KMS-11 (cell line): Measurements from ENCODE around the gene WNT3A.
A peak's percentile ranks its signal among the peaks of the same experiment; 100 is the strongest.

Experiments used
- H2AFZ ChIP-seq: fragments of 200-600 bp; sonication (generic); 2 replicates; pipeline ENCODE4 v1.6.1; 2016; ENCODE audit warnings: antibody characterized with exemption, mixed run types, low read depth
- H3K27ac ChIP-seq: fragments of 200-600 bp; sonication (generic); 2 replicates; pipeline ENCODE4 v1.6.1; 2016; ENCODE audit warnings: mild to moderate bottlenecking, mixed run types
- H3K27me3 ChIP-seq: fragments of 200-600 bp; sonication (generic); 2 replicates; pipeline ENCODE4 v1.6.1; 2017; ENCODE audit warnings: mild to moderate bottlenecking, low read depth, mixed run types, moderate library complexity; ENCODE audit not compliant: insufficient read depth
- H3K36me3 ChIP-seq: fragments of 200-600 bp; sonication (generic); 2 replicates; pipeline ENCODE4 v1.6.1; 2017; ENCODE audit warnings: mild to moderate bottlenecking, mixed run types; ENCODE audit not compliant: insufficient read depth
- H3K4me1 ChIP-seq: fragments of 200-600 bp; sonication (generic); 2 replicates; pipeline ENCODE4 v1.6.1; 2016; ENCODE audit warnings: mild to moderate bottlenecking, low read depth, mixed run types; ENCODE audit not compliant: poor library complexity, severe bottlenecking
- H3K4me2 ChIP-seq: fragments of 200-600 bp; sonication (generic); 2 replicates; pipeline ENCODE4 v1.7.0; 2016; ENCODE audit warnings: mild to moderate bottlenecking, mixed run types
- H3K4me3 ChIP-seq: fragments of 200-600 bp; sonication (generic); IDR thresholded peaks from 2 replicates; pipeline ENCODE4 v1.6.1; 2017; ENCODE audit warnings: low read depth, low read length, mixed read lengths; ENCODE audit not compliant: insufficient read depth
- H3K79me2 ChIP-seq: fragments of 200-600 bp; sonication (generic); 2 replicates; pipeline ENCODE4 v1.6.1; 2016; ENCODE audit warnings: low read depth, mixed run types; ENCODE audit not compliant: insufficient read depth
- H3K9ac ChIP-seq: fragments of 200-600 bp; sonication (generic); 2 replicates; pipeline ENCODE4 v1.6.1; 2016; ENCODE audit warnings: mild to moderate bottlenecking, mixed run types
- H4K20me1 ChIP-seq: fragments of 200-600 bp; sonication (generic); 2 replicates; pipeline ENCODE4 v1.6.1; 2016; ENCODE audit warnings: mild to moderate bottlenecking, mixed run types; ENCODE audit not compliant: insufficient read depth
- CTCF ChIP-seq: fragments of 200-600 bp; sonication (generic); conservative IDR thresholded peaks from 2 replicates; pipeline ENCODE4 v1.6.1; 2017; ENCODE audit warnings: low read depth, mild to moderate bottlenecking, antibody characterized with exemption, low read length, moderate library complexity, mixed read lengths

Gene WNT3A

GRCh38 chr1:227999056-227999930 is 7.5 kb upstream of the WNT3A start:
- no peak overlapping the region for H3K9ac ChIP-seq
- no peaks in the 10 kb centered on the region for H3K27me3 ChIP-seq
- no peak overlapping the region for H3K4me3 ChIP-seq
- no peak overlapping the region for H3K27ac ChIP-seq
- no peaks in the 10 kb centered on the region for H3K4me1 ChIP-seq
- no peaks in the 10 kb centered on the region for H3K79me2 ChIP-seq
- no peaks in the 10 kb centered on the region for H3K36me3 ChIP-seq
- H2AFZ ChIP-seq, result no peak overlapping the region
- no peaks in the 10 kb centered on the region for H4K20me1 ChIP-seq
- no peak overlapping the region for H3K4me2 ChIP-seq
- peak; percentile 68 for TF ChIP-seq CTCF

- peaks cover 2% of the 10 kb centered on the region; the same call in 1 of the 2 replicates for H3K27me3 ChIP-seq
- no peak for TF ChIP-seq CTCF
- no peak overlapping the region for H3K27ac ChIP-seq
- H3K4me3 ChIP-seq, result no peak overlapping the region
- H3K79me2 ChIP-seq, result no peaks in the 10 kb centered on the region
- H3K36me3 ChIP-seq, result no peaks in the 10 kb centered on the region
- no peak overlapping the region for H2AFZ ChIP-seq
- H3K4me2 ChIP-seq, result no peak overlapping the region
- H3K4me1 ChIP-seq, result no peaks in the 10 kb centered on the region
- H3K9ac ChIP-seq, result no peak overlapping the region
- no peaks in the 10 kb centered on the region for H4K20me1 ChIP-seq
Observed at GRCh38 chr1:228000416-228000815, 6.4 kb upstream of the WNT3A start.

GRCh38 chr1:228000836-228001563 is 5.8 kb upstream of the WNT3A start:
- no peak overlapping the region for H3K9ac ChIP-seq
- peaks cover 8% of the 10 kb centered on the region; the same call in 1 of the 2 replicates for H3K27me3 ChIP-seq
- no peak overlapping the region for H2AFZ ChIP-seq
- H3K27ac ChIP-seq, result no peak overlapping the region
- no peak overlapping the region for H3K4me3 ChIP-seq
- no peak for TF ChIP-seq CTCF
- no peaks in the 10 kb centered on the region for H4K20me1 ChIP-seq
- no peaks in the 10 kb centered on the region for H3K36me3 ChIP-seq
- no peaks in the 10 kb centered on the region for H3K79me2 ChIP-seq
- H3K4me1 ChIP-seq, result no peaks in the 10 kb centered on the region
- H3K4me2 ChIP-seq, result no peak overlapping the region

- TF ChIP-seq CTCF, result no peak
Observed at GRCh38 chr1:228001738-228002535, 4.9 kb upstream of the WNT3A start.

More at GRCh38 chr1:228001738-228002535, 4.9 kb upstream of the WNT3A start:
- H3K79me2 ChIP-seq, result no peaks in the 10 kb centered on the region
- no peak overlapping the region for H3K4me2 ChIP-seq
- H2AFZ ChIP-seq, result no peak overlapping the region
- peaks cover 11% of the 10 kb centered on the region; the same call in 1 of the 2 replicates for H3K27me3 ChIP-seq
- H4K20me1 ChIP-seq, result no peaks in the 10 kb centered on the region
- H3K4me3 ChIP-seq, result no peak overlapping the region
- no peaks in the 10 kb centered on the region for H3K4me1 ChIP-seq
- no peaks in the 10 kb centered on the region for H3K36me3 ChIP-seq
- no peak overlapping the region for H3K9ac ChIP-seq
- H3K27ac ChIP-seq, result no peak overlapping the region
